ENCODE measurements around the gene SBNO1.

The SBNO1 gene

DNA sequence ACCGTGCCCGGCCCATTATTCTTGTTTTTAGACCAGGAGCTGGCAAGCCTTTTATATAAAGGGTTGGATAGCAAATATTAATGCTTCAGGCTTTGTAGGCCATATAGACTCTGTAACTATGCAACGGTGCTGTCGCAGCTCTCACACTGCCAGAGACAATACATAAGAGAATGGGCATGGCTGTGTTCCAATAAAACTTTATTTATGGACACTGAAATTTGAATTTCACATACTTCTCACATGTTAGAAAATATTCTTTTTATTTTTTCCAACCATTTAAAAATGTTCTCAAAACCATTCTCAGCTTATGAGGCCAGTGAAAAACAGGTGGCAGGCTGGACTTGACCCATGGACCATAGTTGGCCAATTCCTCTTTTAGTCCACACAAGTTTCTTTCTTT, 80.0 kb downstream of the SBNO1 start:
- no peak for DNase-seq (ENCODE audit: low read depth)
- Histone ChIP-seq H3K36me3 (ENCODE audit: control insufficient read depth, insufficient read depth, low read length, severe bottlenecking) (peaks cover 8% of the 10 kb centered on the region), H3K4me3 (ENCODE audit: low read length) (no peak overlapping the region), H3K4me1 (ENCODE audit: control insufficient read depth, insufficient read depth, low read length) (no peaks in the 10 kb centered on the region), H3K27me3 (replicated peaks; ENCODE audit: control insufficient read depth, insufficient read depth, low read length) (no peaks in the 10 kb centered on the region), H3K9me3 (ENCODE audit: control insufficient read depth, low read length) (no peaks in the 10 kb centered on the region), H3K9ac (ENCODE audit: low read length) (no peak overlapping the region)

DNA sequence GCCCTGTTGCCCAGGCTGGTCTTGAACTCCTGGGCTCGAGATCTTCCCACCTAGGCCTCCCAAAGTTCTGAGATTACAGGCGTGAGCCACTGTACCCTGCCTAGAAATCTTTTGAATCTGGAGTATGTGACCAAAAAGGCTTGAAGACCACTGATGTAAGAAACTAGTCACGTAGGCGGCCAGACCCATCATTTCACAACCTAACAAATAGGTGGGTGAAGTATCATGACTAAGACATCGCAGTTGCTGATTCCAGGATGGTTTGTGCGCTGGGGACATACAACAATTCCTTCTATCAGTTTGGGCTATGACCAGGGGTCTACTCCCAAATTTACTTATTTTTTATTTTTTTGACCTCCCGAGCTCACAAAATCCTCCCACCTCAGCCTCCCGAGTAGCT, 81.2 kb downstream of the SBNO1 start:
- Histone ChIP-seq H3K36me3 (ENCODE audit: control insufficient read depth, insufficient read depth, low read length, severe bottlenecking) (no peaks in the 10 kb centered on the region), H3K4me3 (ENCODE audit: low read length) (no peak overlapping the region), H3K27me3 (replicated peaks; ENCODE audit: control insufficient read depth, insufficient read depth, low read length) (no peaks in the 10 kb centered on the region), H3K9ac (ENCODE audit: low read length) (no peak overlapping the region), H3K9me3 (ENCODE audit: control insufficient read depth, low read length) (no peaks in the 10 kb centered on the region), H3K4me1 (ENCODE audit: control insufficient read depth, insufficient read depth, low read length) (no peaks in the 10 kb centered on the region)
- no peak for DNase-seq (ENCODE audit: low read depth)

DNA sequence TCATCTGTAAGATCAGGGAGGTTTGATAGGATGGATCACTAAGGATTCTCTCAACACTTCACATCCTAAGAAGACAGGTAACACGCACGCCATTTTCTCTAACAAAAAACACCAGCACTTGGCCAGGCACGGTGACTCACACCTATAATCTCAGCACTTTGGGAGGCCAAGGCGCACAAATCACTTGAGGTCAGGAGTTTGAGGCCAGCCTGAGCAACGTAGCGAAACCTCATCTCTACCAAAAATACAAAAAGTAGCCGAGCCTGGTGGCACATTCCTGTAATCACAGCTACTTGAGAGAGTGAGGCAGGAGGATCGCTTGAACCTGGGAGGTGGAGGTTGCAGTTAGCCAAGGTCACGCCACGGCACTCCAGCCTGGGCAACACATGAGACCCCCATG, 82.5 kb downstream of the SBNO1 start:
- DNase-seq (ENCODE audit: low read depth), result no peak
- no peaks in the 10 kb centered on the region for H3K36me3 ChIP-seq (ENCODE audit: control insufficient read depth, insufficient read depth, low read length, severe bottlenecking)

DNA sequence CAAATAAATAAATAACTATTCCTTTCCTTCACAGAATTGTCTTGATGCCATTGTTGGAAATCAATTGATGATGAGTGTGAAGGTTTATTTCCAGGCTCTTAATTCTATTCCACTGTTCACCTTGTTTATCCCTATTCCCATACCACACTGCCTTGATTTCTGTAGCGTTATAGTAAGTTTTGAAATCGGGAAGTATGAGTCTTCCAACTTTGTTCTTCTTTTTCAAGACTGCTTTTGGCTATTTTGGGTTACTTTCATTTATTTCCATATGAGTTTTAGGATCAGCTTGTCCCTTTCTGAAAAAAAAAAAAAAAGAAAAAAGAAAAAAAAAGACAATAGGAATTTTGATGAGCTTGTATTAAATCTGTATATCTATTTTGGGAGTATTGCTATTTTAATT, 83.7 kb downstream of the SBNO1 start:
- DNase-seq (ENCODE audit: low read depth), result no peak
- H3K9me3 ChIP-seq (ENCODE audit: control insufficient read depth, low read length), result no peaks in the 10 kb centered on the region
- no peak overlapping the region for H3K4me3 ChIP-seq (ENCODE audit: low read length)
- no peaks in the 10 kb centered on the region for H3K27me3 ChIP-seq (replicated peaks; ENCODE audit: control insufficient read depth, insufficient read depth, low read length)
- H3K36me3 ChIP-seq (ENCODE audit: control insufficient read depth, insufficient read depth, low read length, severe bottlenecking), result no peaks in the 10 kb centered on the region
- no peaks in the 10 kb centered on the region for H3K4me1 ChIP-seq (ENCODE audit: control insufficient read depth, insufficient read depth, low read length)
- no peak overlapping the region for H3K9ac ChIP-seq (ENCODE audit: low read length)

More for the DNA sequence above, 82.5 kb downstream of the SBNO1 start:
- Histone ChIP-seq H3K9me3 (ENCODE audit: control insufficient read depth, low read length) (no peaks in the 10 kb centered on the region), H3K9ac (ENCODE audit: low read length) (no peak overlapping the region), H3K4me3 (ENCODE audit: low read length) (no peak overlapping the region), H3K27me3 (replicated peaks; ENCODE audit: control insufficient read depth, insufficient read depth, low read length) (no peaks in the 10 kb centered on the region), H3K4me1 (ENCODE audit: control insufficient read depth, insufficient read depth, low read length) (no peaks in the 10 kb centered on the region)

DNA sequence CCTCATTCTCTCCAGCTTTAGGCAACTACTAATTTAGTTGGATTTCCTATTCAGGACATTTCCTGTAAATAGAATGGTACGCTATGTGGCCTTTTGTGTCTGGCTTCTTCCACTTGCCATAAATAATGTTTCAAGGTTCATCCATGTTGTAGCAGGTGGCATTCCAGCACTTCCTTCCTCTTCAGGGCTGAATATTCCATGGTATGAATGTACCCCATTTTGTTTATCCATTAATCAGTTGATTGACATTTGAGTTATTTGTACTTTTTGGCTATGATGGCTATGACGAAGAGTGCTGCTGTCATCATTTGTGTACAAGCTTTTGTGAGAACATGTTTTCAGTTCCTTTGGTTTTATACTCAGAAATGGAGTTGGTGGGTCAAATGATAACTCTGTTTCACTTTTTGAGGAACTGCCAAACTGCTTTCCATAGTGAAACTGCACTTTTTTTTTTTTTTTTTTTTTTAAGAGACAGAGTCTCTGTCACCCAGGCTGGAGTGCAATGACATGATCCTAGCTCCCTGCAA, 86.5 kb downstream of the SBNO1 start:
- DNase-seq (ENCODE audit: low read depth), result no peak
- Histone ChIP-seq H3K4me1 (ENCODE audit: control insufficient read depth, insufficient read depth, low read length) (no peaks in the 10 kb centered on the region), H3K4me3 (ENCODE audit: low read length) (no peak overlapping the region), H3K36me3 (ENCODE audit: control insufficient read depth, insufficient read depth, low read length, severe bottlenecking) (no peaks in the 10 kb centered on the region), H3K9me3 (ENCODE audit: control insufficient read depth, low read length) (no peaks in the 10 kb centered on the region), H3K27me3 (replicated peaks; ENCODE audit: control insufficient read depth, insufficient read depth, low read length) (no peaks in the 10 kb centered on the region), H3K9ac (ENCODE audit: low read length) (no peak overlapping the region)

DNA sequence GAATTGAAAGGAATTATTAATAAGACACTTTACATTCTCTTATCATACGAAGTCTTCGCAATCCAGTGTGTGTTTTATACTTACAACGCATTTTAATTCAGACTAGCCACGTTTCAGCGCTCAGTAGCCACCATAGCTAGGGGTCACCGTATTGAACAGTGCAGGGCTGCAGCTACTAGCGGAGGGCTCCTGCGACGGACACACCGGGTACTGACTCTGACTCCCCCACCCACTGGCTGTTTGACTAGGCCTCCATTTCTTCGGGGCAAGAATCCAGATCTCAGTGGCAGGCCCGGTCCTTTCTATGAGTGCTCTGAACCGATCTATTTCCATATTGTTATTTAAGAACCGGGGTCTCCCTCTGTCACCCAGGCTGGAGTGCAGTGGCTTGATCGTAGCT, 91.5 kb downstream of the SBNO1 start:
- H3K4me1 ChIP-seq (ENCODE audit: control insufficient read depth, insufficient read depth, low read length), result peaks cover 15% of the 10 kb centered on the region
- H3K27me3 ChIP-seq (replicated peaks; ENCODE audit: control insufficient read depth, insufficient read depth, low read length), result no peaks in the 10 kb centered on the region
- no peaks in the 10 kb centered on the region for H3K9me3 ChIP-seq (ENCODE audit: control insufficient read depth, low read length)
- no peak overlapping the region for H3K9ac ChIP-seq (ENCODE audit: low read length)
- H3K4me3 ChIP-seq (ENCODE audit: low read length), result no peak overlapping the region
- DNase-seq (ENCODE audit: low read depth), result no peak
- H3K36me3 ChIP-seq (ENCODE audit: control insufficient read depth, insufficient read depth, low read length, severe bottlenecking), result no peaks in the 10 kb centered on the region

DNA sequence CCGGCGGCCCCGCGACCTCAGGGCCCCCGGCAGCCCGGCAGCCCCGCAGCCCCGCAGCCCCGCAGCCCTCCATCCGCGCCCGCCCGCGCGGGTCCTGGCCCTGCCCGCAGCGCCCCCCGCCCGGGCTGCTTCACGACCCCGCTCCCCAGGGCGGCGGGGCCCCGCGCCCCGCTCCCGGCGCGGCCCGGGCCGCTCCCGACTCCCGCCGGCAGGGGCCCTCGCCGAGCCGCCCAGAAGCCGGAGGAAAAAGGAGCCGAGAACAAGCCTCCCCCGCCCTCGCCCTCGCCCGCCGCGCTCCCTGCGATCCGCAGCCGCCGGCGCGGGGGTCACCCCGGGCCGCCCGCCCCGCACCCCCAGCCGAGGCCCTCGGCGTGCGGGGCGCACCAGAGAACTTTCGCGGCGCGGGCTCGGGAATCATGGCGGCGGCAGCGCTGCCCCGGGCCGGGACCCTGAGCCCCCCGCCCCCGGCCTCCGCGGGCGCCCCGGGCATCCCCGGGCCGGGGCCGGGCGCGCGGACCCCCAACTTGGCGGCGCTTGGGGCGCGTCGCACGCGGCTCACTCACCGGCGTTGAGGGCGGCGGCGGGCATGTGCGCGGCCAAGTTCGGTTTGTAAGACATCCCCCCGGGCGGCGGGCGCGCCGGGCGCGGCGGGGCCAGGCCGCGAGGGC, 93.5 kb downstream of the SBNO1 start:
- Histone ChIP-seq H3K9me3 (ENCODE audit: control insufficient read depth, low read length) (no peaks in the 10 kb centered on the region), H3K27me3 (replicated peaks; ENCODE audit: control insufficient read depth, insufficient read depth, low read length) (no peaks in the 10 kb centered on the region), H3K4me3 (ENCODE audit: low read length) (peak overlapping the region; percentile 83), H3K9ac (ENCODE audit: low read length) (peak overlapping the region; percentile 89), H3K36me3 (ENCODE audit: control insufficient read depth, insufficient read depth, low read length, severe bottlenecking) (peaks cover 8% of the 10 kb centered on the region), H3K4me1 (ENCODE audit: control insufficient read depth, insufficient read depth, low read length) (peaks cover 15% of the 10 kb centered on the region)
- DNase-seq (ENCODE audit: low read depth), result peak; percentile 93

DNA sequence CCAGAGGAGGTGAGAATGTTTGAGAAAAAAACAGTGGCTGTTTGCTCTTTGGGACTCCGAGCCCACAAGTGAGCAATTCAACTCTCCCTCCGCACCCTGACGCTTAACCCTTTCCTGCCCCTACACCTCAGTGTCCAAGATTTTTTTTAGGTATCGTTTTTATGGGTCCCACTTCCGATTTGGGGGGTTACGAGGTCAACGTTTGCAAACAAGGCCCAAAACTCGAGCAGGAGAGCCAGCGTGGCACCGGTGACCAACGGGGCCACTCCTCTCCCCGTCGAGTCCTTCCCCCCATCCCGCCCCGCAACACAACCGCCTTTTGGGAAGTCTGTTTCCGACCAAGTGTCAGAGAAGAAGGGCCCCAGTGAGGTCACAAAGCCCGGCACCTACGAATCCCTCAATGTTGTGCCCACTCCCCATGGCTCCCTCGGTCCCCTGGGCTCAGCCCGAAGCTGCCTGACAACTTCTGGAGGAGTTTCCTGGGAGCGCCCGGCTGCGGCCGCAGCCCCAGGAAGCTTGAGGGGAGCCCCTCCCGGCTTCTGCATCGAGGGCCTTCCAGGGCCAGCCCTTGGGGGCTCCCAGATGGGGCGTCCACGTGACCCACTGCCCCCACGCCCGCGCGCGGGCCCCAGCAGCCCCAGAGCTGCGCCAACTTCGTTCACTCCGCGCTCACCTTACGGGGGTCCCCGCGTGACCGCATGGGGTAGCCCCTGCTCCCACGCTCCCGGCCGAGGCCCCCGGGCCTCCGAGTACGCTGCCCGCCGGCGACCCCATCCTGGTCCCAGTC, 94.2 kb downstream of the SBNO1 start:
- peak overlapping the region; percentile 89 for H3K9ac ChIP-seq (ENCODE audit: low read length)
- no peaks in the 10 kb centered on the region for H3K9me3 ChIP-seq (ENCODE audit: control insufficient read depth, low read length)
- peak overlapping the region; percentile 83 for H3K4me3 ChIP-seq (ENCODE audit: low read length)
- peaks cover 15% of the 10 kb centered on the region for H3K4me1 ChIP-seq (ENCODE audit: control insufficient read depth, insufficient read depth, low read length)
- DNase-seq (ENCODE audit: low read depth), result peak; percentile 53
- no peaks in the 10 kb centered on the region for H3K27me3 ChIP-seq (replicated peaks; ENCODE audit: control insufficient read depth, insufficient read depth, low read length)
- H3K36me3 ChIP-seq (ENCODE audit: control insufficient read depth, insufficient read depth, low read length, severe bottlenecking), result peaks cover 11% of the 10 kb centered on the region

DNA sequence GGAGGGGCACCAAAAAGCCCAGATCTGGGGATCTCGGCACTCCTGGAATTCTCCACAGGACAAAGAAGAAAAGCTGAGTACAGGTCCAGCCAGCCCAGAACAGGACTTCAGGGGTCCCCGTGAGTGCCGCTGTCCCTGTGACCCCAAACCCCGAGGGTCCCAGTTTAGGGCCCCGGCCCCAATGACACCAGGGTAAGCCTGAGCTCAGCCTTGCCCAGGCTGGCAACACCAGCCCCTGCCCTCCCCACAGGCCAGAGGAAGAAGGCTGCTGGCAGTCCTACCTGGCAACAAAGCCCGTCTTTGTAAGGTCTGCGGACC, 94.8 kb downstream of the SBNO1 start:
- H3K27me3 ChIP-seq (replicated peaks; ENCODE audit: control insufficient read depth, insufficient read depth, low read length), result no peaks in the 10 kb centered on the region
- H3K9ac ChIP-seq (ENCODE audit: low read length), result peak overlapping the region; percentile 89
- H3K9me3 ChIP-seq (ENCODE audit: control insufficient read depth, low read length), result no peaks in the 10 kb centered on the region
- DNase-seq (ENCODE audit: low read depth), result no peak
- peaks cover 11% of the 10 kb centered on the region for H3K36me3 ChIP-seq (ENCODE audit: control insufficient read depth, insufficient read depth, low read length, severe bottlenecking)
- H3K4me3 ChIP-seq (ENCODE audit: low read length), result peak overlapping the region; percentile 83
- H3K4me1 ChIP-seq (ENCODE audit: control insufficient read depth, insufficient read depth, low read length), result peaks cover 15% of the 10 kb centered on the region

DNA sequence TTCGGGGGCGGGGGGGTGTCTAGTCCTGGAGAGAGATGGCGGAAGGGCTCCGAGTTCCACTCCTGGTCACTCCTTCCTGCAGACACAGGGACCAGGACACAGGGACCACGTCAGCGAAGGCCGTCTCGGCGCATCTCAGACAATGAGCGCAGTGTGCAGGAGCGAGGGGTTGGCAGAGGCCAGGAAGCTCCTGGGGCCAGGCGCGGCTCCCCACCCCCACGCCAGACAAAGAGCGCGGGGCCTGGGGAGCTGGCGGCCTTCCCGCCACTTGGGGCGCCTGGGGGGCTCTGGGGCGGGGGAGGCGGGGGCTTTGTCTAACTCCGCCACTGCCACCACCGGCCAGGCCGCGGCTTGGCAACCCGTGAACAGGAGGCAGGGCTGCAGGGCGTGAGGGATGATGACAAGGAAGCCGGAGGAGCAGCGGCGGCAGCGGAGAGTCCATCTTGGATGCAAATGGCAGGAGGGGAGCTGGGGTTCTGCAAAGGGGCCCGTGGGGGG, 95.2 kb downstream of the SBNO1 start:
- peak overlapping the region; percentile 89 for H3K9ac ChIP-seq (ENCODE audit: low read length)
- peaks cover 11% of the 10 kb centered on the region for H3K36me3 ChIP-seq (ENCODE audit: control insufficient read depth, insufficient read depth, low read length, severe bottlenecking)
- peaks cover 15% of the 10 kb centered on the region for H3K4me1 ChIP-seq (ENCODE audit: control insufficient read depth, insufficient read depth, low read length)
- peak; percentile 84 for DNase-seq (ENCODE audit: low read depth)
- no peaks in the 10 kb centered on the region for H3K27me3 ChIP-seq (replicated peaks; ENCODE audit: control insufficient read depth, insufficient read depth, low read length)
- H3K9me3 ChIP-seq (ENCODE audit: control insufficient read depth, low read length), result no peaks in the 10 kb centered on the region
- peak overlapping the region; percentile 83 for H3K4me3 ChIP-seq (ENCODE audit: low read length)

DNA sequence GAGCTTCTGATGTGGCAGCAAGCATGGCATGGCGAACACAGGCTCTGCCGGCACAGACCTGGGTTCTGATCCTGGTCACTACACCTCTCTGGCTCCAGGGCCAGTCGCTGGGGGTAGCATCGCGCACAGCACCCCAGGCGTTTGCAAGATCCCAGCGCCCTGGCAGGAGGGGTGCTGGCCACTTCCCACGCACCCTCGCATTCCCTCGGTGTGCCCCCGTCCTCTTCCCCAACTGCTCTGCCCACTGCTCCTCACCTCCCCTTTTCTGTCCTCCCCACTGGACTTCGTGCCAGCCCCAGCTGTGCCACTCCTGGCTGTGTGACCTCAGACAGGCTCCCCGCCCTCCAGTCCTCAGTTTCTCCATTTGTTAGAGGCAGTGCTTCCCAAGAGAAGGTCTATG, 95.8 kb downstream of the SBNO1 start:
- H3K4me3 ChIP-seq (ENCODE audit: low read length), result peak overlapping the region; percentile 61

More for the DNA sequence above, 95.8 kb downstream of the SBNO1 start:
- no peaks in the 10 kb centered on the region for H3K27me3 ChIP-seq (replicated peaks; ENCODE audit: control insufficient read depth, insufficient read depth, low read length)
- H3K36me3 ChIP-seq (ENCODE audit: control insufficient read depth, insufficient read depth, low read length, severe bottlenecking), result peaks cover 11% of the 10 kb centered on the region
- H3K9ac ChIP-seq (ENCODE audit: low read length), result peak overlapping the region; percentile 50
- H3K4me1 ChIP-seq (ENCODE audit: control insufficient read depth, insufficient read depth, low read length), result peaks cover 15% of the 10 kb centered on the region
- H3K9me3 ChIP-seq (ENCODE audit: control insufficient read depth, low read length), result no peaks in the 10 kb centered on the region
- no peak for DNase-seq (ENCODE audit: low read depth)
